Astrocyte of the spinal cord (primary cell): ENCODE measurements around the gene EEA1.
"Not testable (repeated sequence)": the region's sequence is repeated elsewhere in the genome, so short reads cannot be mapped to it uniquely, and the experiment has no call there.

Source experiments
- DNase-seq: peaks from one replicate; pipeline ENCODE4 v3.0.0; 2011; ENCODE audit warnings: low read depth, low spot score
- H3K4me3 ChIP-seq: 2 replicates; pipeline ENCODE4 v1.5.1; 2011; ENCODE audit warnings: low read depth, mild to moderate bottlenecking, low read length, moderate library complexity
- in situ Hi-C: cut with HindIII; loops from 2 replicates; pipeline ENCODE4 v1.10.0; 2017; ENCODE audit warnings: low sequenced_read_pairs
- TF ChIP-seq, protein P1 (sequence below): IDR thresholded peaks from 2 replicates; pipeline ENCODE4 v1.5.1; 2012; ENCODE audit warnings: low read depth, mild to moderate bottlenecking, low read length, inconsistent platforms

EEA1 gene

DNA sequence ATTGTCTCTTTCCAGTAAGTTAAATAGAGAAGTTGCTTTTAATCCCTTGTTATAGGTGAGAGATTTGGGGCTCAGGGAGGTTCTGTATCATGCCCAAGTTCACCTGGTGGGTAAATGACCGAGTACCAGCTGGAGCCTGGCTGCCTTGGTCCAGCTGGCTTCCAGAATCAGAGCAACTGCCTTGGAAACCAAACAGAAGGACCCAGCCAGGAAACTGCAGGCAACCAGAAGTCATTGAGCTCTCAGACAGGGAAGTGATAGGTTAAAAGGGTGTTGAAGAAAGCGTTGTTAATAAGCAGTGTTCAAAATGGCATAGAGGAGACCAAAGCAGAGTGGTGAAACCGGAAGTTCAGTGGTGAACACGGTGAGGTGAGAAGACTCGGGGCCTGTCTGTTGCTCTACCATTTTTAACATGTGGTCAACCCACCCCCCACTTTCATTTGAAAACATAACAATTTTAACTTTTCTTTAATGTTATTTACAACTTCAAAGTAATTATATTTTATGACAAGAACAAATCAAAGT, 171.4 kb downstream of the EEA1 start:
- in situ Hi-C loops: no loop called here
- H3K4me3 ChIP-seq: no peak overlapping the region
- TF ChIP-seq, protein P1, sequence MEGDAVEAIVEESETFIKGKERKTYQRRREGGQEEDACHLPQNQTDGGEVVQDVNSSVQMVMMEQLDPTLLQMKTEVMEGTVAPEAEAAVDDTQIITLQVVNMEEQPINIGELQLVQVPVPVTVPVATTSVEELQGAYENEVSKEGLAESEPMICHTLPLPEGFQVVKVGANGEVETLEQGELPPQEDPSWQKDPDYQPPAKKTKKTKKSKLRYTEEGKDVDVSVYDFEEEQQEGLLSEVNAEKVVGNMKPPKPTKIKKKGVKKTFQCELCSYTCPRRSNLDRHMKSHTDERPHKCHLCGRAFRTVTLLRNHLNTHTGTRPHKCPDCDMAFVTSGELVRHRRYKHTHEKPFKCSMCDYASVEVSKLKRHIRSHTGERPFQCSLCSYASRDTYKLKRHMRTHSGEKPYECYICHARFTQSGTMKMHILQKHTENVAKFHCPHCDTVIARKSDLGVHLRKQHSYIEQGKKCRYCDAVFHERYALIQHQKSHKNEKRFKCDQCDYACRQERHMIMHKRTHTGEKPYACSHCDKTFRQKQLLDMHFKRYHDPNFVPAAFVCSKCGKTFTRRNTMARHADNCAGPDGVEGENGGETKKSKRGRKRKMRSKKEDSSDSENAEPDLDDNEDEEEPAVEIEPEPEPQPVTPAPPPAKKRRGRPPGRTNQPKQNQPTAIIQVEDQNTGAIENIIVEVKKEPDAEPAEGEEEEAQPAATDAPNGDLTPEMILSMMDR: no peak
- no peak for DNase-seq

DNA sequence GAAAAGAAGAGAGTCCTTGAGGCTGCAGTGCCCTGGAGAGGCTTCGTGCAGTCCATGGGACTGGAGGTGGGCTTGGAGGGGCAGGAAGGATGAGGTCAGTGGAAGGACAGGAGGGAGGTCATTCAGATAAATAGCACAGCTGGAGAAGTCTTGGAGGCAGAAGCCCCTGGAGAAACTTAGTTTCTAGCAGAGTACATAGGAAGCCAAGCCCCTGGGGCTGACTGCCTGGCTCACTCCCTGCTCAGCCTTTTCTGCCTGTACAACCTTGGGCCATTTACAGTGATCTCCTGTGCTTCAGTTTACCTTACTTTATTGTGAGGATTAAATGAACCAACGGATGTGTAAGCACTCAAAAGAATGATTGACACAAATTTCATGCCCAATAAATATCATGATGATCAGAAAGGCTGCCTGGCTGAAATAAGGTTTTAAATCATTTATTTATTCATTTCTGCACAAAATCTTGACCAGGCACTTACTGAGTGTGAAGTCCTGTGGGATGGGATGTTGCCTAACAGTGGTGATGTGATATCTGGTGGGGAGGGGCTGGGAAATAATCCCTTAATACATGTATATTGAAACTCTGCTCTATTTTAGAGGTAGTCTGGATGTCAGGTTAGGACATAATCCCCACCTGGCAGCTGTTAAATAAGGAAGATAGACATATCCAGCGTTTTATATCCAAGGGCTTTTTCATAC, 172.0 kb downstream of the EEA1 start:
- H3K4me3 ChIP-seq: no peak overlapping the region
- in situ Hi-C loops: no loop called here
- TF ChIP-seq, protein P1: no peak
- no peak for DNase-seq

DNA sequence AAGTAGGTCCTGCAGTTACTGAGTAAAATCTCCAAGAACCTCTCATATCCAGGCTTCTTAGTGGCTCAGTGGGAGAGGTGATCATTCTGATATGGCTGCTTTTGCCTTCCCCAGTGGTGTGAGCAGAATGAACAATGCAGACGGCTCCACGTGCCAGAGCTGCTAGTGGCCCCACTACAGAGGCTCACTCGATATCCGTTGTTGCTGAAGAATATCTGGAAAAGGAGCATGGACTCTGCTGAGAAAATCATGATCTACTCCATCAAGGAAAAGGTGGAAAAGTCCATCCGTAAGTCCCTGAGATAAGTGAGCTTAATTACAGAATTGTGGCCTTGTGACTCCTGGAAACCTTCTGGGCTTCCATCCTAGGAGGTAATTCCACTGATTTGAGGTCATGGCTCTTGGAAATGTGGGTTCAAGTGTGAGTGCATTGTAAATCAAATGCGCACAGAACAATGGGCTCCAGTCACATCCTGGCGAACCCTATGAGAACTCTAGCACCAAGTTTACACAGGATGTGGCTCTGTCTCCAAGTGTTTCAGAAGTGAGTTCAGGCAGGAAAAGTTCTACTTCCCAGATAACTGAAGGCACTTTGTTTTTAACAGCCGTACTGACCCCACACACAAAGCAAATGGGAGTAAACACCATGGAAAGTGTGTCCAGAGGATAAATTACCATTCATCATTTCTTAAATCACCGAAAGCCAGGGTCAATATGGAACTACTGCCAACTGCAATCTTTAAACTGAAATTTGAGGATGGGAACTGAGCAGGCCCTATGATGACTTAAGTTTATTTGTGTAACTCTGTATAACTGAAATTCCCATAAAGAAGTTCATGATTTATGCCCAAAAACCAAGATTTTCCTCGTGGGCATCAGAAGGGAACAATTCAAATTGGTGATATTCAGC, 174.9 kb downstream of the EEA1 start:
- no peak overlapping the region for H3K4me3 ChIP-seq
- DNase-seq: no peak
- TF ChIP-seq, protein P1: no peak
- in situ Hi-C loops: no loop called here

DNA sequence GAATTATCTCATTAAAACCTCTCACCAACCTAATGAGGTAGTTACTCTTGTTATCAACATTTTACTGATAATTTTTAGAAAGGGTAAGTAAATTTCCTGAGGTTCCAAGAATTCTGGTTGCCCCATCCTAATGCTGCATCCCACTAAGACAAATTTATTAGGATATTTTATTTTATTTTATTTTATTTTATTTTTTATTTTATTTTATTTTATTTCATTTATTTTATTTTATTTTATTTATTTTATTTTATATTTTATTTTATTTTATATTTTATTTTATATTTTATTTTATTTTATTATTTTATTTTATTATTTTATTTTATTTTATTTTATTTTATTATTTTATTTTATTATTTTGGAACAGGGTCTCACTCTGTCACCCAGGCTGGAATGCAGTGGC, 179.4 kb downstream of the EEA1 start:
- in situ Hi-C loops: not testable (repeated sequence)

GRCh38 chr12:92747151-92747550, 181.9 kb downstream of the EEA1 start:
- in situ Hi-C loops: no loop called here
- H3K4me3 ChIP-seq: no peak overlapping the region
- TF ChIP-seq, protein P1: no peak
- DNase-seq: no peak

More for the DNA sequence above, 179.4 kb downstream of the EEA1 start:
- H3K4me3 ChIP-seq, DNase-seq: not testable (repeated sequence)

DNA sequence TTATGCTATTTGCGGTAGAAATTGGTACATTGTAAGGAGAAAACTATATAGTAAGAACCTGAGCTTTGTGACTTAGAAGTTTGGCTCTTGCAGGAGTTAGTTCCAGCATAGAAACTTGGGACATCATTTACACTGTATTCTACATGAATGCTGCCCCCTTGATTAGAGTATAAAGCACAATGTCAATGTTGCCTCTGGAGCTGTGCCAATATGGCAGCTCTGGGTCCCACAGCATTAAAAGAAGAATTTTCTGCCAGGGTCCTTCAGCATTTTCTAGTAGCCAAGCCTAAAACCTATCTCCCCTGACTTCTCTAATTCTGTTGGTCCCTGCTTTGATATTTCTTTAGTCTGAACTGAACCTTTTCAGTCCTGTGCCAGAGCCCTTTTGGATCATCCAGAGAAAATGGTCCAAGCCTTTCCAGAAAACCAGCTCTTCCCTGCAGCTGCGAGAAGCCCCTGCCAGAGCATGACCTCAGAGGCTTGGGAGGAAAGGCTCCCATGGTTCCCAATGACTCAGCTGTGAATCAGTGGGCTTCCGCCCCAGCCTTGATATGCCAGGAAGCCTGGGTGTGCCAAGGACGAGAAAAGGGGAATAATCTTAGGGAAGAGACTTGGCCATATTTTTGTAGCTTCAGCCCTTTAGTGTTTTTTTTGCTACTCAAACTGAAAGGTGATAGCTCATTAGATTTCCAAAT, 183.1 kb downstream of the EEA1 start:
- peak; percentile 97 for DNase-seq
- in situ Hi-C loops: no loop called here
- TF ChIP-seq, protein P1: no peak
- no peak overlapping the region for H3K4me3 ChIP-seq
